HL-60 (cell line): ENCODE data around the gene RBM38.

Experiments used
- CTCF ChIP-seq: IDR thresholded peaks from one replicate; pipeline ENCODE4 v1.5.1; 2011; ENCODE audit warnings: low read length, control low read depth, inconsistent platforms; ENCODE audit not compliant: insufficient read depth
- POLR2AphosphoS5 ChIP-seq: IDR thresholded peaks from 2 replicates; pipeline ENCODE4 v1.6.1; 2012; ENCODE audit warnings: low read depth
- REST ChIP-seq: IDR thresholded peaks from 2 replicates; pipeline ENCODE4 v1.6.1; 2012; ENCODE audit warnings: low read depth; ENCODE audit not compliant: insufficient replicate concordance

GRCh38 chr20:57387463-57387862 lies 3.7 kb upstream of the RBM38 start:
- TF ChIP-seq CTCF (no peak), POLR2AphosphoS5 (no peak), REST (no peak)
